Subcutaneous abdominal adipose tissue (tissue), 5 donors: ENCODE results near the gene CFAP99.

ENCODE experiments used
- H3K27ac ChIP-seq: one replicate; pipeline ENCODE4 v1.7.0; 2013; ENCODE audit warnings: low read depth, mild to moderate bottlenecking, inconsistent platforms, low read length, moderate library complexity
- H3K27me3 ChIP-seq, 5 donors: one replicate each; pipeline ENCODE4 v1.7.0; 2013; ENCODE audit warnings: low read length in 5 of 5, inconsistent platforms in 1 of 5; ENCODE audit not compliant: control insufficient read depth in 5 of 5, insufficient read depth in 4 of 5
- H3K36me3 ChIP-seq, 5 donors: one replicate each; pipeline ENCODE4 v1.7.0; 2013; ENCODE audit warnings: low read length in 5 of 5; ENCODE audit not compliant: control insufficient read depth in 5 of 5, insufficient read depth in 5 of 5
- H3K4me1 ChIP-seq, 5 donors: one replicate each; pipeline ENCODE4 v1.7.0; 2013; ENCODE audit warnings: low read length in 5 of 5, mild to moderate bottlenecking in 3 of 5, moderate library complexity in 1 of 5; ENCODE audit not compliant: control insufficient read depth in 5 of 5, insufficient read depth in 5 of 5
- H3K4me3 ChIP-seq, 5 donors: one replicate each; pipeline ENCODE4 v1.7.0; 2013; ENCODE audit warnings: low read length in 5 of 5, low read depth in 1 of 5
- H3K9ac ChIP-seq, 5 donors: one replicate each; pipeline ENCODE4 v1.7.0; 2013; ENCODE audit warnings: low read length in 5 of 5, mild to moderate bottlenecking in 4 of 5, moderate library complexity in 3 of 5
- H3K9me3 ChIP-seq, 5 donors: one replicate each; pipeline ENCODE4 v1.7.0; 2013; ENCODE audit warnings: low read length in 5 of 5; ENCODE audit not compliant: control insufficient read depth in 5 of 5
- donor health status: healthy.
- donor health status: healthy.
- donor health status: healthy.
- donor health status: healthy.
- donor health status: healthy.

Gene CFAP99

DNA sequence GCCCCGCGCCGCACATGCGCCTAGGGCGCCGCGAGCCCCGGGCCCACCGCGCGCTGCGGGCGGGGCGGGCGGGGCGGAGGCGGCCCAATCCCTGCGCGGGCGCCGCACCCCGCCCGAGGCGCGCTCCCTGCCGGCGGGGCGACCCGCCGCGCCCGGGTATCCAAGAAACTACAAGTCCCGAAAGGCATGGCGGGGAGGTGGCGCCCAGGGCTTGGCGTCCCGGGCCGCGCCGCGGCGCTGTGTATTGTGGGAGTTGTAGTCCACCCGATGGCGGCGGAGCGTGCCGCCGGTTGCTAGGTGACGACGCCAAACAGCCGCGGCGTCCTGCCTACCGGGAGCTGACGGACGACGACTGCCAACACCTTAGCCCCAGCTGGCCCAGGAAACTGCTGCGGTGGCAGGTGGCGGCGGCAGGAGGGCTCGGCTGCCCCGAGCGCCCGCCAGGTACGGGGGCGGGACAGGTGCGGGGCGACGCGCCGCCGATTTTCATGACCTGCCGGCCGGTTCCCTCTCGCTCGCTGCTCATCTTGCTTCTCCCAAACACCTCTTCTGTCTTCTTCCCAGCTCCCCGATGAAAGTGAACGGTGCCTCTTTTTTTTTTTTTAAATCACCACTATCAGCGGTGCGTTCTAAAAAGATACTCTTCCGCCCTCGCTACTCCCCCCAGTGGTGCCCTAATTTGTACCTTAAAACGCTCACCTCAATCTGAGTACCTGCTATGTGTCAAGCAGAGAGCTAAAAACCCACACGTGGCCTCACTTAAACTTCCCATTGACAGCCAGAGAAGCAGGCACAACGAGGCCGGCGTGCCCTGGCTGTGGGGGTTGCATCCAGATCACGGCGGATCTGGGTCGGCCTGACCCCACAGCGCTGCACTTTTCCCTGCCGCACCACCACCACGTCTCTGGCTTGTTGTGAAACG, at the start of gene CFAP99:
Gene CFAP99, plus strand, starts transcription at position 306 of the 922 bp plus-strand sequence.
- H3K27me3 ChIP-seq: peaks cover 7 to 31% (median 11%) of the 10 kb centered on the region in 5 donors
- H3K9ac ChIP-seq: peak within 1 kb of the TSS in 4 of 5 donors; percentile 21 to 64 (median 64)
- H3K9me3 ChIP-seq: no peaks in the 10 kb centered on the region
- H3K4me1 ChIP-seq: peaks cover 6 to 35% (median 32%) of the 10 kb centered on the region in 5 donors
- no peaks in the 10 kb centered on the region for H3K36me3 ChIP-seq
- no peak within 1 kb of the TSS for H3K27ac ChIP-seq
- H3K4me3 ChIP-seq: peak within 1 kb of the TSS; percentile 48 to 78 (median 69)

DNA sequence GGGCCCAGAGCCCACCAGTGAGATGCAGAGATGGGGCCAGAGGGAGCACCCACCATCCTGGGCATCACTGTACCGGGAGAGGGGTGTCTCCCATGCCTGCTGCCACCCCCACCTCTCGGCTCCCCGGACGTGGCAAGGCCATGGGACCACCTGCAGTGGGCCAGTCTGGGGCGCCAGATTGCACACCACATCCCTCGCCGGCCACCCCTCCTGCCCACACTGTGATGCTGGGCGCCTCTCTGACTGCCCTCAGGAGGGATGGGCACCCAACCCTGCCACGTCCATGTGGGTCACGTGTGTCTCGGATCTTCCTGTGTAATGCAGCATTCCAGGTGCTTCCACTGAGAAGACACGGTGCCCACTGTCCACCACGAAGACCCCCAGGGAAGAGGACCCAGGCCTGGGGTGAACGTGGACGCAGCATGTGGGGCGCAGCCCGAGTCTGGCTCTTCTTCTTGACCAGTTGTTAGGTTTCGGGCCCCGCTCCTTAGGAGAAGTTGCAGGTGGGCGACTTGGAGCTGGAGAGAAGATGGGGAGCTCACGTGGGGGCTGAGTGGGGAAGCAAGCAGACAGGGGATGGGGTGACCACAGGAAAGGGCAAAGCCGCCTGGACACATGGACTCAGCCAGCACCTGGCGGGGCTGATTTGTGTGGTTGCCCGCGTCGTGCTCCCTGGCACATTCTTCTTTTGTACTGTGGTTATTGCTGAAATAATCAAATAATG, 48.0 kb upstream of the CFAP99 start:
- no peaks in the 10 kb centered on the region for H3K27me3 ChIP-seq
- peaks cover 0 to 12% (median 8%) of the 10 kb centered on the region in 5 donors for H3K9me3 ChIP-seq
- no peak overlapping the region for H3K27ac ChIP-seq
- H3K4me3 ChIP-seq: no peak overlapping the region
- H3K36me3 ChIP-seq: no peaks in the 10 kb centered on the region
- H3K4me1 ChIP-seq: no peaks in the 10 kb centered on the region
- H3K9ac ChIP-seq: no peak overlapping the region

GRCh38 chr4:2371765-2372487, 46.8 kb upstream of the CFAP99 start:
- peaks cover 0 to 12% (median 8%) of the 10 kb centered on the region in 5 donors for H3K9me3 ChIP-seq
- H3K27ac ChIP-seq: no peak overlapping the region
- no peak overlapping the region for H3K4me3 ChIP-seq
- no peaks in the 10 kb centered on the region for H3K27me3 ChIP-seq
- no peaks in the 10 kb centered on the region for H3K4me1 ChIP-seq
- no peak overlapping the region for H3K9ac ChIP-seq
- no peaks in the 10 kb centered on the region for H3K36me3 ChIP-seq

DNA sequence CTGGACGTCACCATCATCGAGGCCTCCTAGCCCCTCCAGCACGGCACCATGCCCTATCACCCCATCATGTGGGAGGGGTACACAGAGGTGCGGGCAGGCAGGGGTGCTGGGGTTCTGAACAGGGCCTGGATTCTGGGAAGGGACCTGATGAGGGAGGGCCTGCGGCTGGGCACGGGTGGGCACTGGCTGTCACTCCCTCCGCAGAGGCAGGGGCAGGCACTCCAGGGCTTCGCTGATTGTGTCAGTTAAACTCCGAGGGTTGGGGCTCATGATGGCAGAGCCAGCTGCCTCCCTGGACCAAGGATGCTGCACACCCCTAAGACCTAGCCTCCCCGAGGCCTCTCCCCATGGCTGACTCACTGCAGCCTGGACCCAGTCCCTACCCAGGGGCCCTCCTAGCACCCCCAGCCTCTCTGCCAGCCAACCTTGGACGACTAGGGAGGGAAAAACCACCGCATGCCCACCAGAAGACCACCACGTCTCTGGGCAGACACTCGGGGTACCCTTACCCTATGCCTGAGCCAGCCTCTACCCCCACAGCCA, 46.2 kb upstream of the CFAP99 start:
- no peak overlapping the region for H3K4me3 ChIP-seq
- H3K4me1 ChIP-seq: no peaks in the 10 kb centered on the region
- H3K9ac ChIP-seq: no peak overlapping the region
- no peaks in the 10 kb centered on the region for H3K36me3 ChIP-seq
- H3K27me3 ChIP-seq: no peaks in the 10 kb centered on the region
- peaks cover 0 to 12% (median 8%) of the 10 kb centered on the region in 5 donors for H3K9me3 ChIP-seq
- no peak overlapping the region for H3K27ac ChIP-seq

DNA sequence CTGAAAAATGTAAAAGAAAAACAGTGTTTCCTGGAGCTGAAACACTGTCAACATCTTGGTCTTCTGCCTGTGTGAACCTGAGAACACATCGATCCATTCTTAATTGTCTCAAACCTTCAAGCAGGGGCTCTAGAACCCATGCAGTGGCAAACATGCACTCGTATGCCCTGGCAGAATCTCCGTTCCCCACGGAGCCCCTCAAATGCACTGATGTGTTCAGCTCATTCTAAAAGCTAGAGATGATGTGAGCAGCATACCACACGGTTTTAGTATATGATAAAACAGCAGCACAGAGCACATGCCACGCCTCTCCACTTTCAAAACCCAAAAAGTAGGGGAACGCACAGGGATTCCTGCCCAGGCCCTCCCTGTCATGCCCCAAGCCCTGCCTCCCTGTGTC, 45.2 kb upstream of the CFAP99 start:
- Histone ChIP-seq H3K27ac (no peak overlapping the region), H3K9ac (no peak overlapping the region), H3K36me3 (no peaks in the 10 kb centered on the region), H3K4me1 (no peaks in the 10 kb centered on the region), H3K27me3 (no peaks in the 10 kb centered on the region), H3K9me3 (peaks cover 0 to 9% (median 6%) of the 10 kb centered on the region in 5 donors), H3K4me3 (no peak overlapping the region)

GRCh38 chr4:2375427-2375826, 43.3 kb upstream of the CFAP99 start:
- Histone ChIP-seq H3K36me3 (no peaks in the 10 kb centered on the region), H3K27ac (no peak overlapping the region), H3K9ac (no peak overlapping the region), H3K27me3 (no peaks in the 10 kb centered on the region), H3K4me3 (no peak overlapping the region), H3K9me3 (no peaks in the 10 kb centered on the region), H3K4me1 (no peaks in the 10 kb centered on the region)

DNA sequence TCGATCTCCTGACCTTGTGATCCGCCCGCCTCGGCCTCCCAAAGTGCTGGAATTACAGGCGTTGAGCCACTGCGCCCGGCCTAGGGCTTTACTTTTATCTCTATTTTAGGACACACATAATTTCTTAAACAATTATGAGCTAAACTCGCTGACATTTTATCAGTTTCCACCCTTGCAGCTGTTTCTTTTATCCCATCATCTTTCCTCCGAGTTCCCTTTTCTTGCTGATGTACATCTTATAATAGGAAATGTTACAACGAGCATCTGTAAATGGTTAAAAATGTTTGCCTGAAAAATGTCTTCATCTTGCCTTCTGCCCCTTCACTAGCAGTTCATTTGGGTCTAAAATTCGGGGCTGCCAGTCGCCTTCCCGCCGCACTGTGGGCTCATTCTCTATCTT, 41.5 kb upstream of the CFAP99 start:
- Histone ChIP-seq H3K27me3 (no peaks in the 10 kb centered on the region), H3K27ac (no peak overlapping the region), H3K36me3 (no peaks in the 10 kb centered on the region), H3K9ac (no peak overlapping the region), H3K9me3 (no peaks in the 10 kb centered on the region), H3K4me3 (no peak overlapping the region), H3K4me1 (no peaks in the 10 kb centered on the region)

DNA sequence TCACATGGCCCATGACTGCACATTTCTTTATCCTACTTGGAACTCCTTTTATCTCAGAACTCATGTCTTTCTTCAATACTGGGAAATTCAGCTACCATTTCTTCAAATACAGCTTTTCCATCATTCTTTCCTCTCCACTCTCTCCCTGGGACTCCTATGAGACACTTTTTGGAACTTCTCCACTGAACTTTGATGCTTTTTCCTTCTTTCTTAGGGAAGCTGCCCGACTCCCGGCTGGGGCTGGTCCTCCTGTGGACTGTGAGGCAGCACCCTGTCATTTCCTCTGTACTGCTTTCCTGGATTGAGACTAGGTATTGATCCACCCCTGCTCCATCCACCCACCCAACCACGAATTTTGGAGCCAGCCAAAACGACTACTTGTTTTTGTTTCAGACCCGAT, 40.4 kb upstream of the CFAP99 start:
- Histone ChIP-seq H3K4me1 (no peaks in the 10 kb centered on the region), H3K9ac (no peak overlapping the region), H3K36me3 (no peaks in the 10 kb centered on the region), H3K27me3 (no peaks in the 10 kb centered on the region), H3K4me3 (no peak overlapping the region), H3K27ac (no peak overlapping the region), H3K9me3 (no peaks in the 10 kb centered on the region)

DNA sequence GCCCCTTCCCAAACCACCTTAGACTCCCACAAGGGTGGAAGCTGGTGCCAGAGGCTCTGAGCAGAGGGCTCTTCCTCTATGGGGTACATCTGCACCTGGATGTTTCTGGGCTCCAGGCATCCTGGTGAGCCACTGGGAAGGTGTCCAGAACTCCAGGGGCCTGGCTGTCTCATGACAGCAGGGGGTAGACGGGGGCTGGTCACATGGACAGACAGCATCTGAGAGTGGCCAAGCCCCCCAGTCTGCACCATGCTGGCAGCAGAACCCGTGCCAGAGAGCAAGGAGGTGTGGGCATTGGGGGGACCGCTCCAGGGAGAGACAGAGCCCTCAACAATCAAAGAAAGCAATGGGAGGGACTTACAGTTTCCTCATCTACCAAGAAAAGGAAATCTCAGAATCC, 39.9 kb upstream of the CFAP99 start:
- Histone ChIP-seq H3K4me1 (no peaks in the 10 kb centered on the region), H3K36me3 (no peaks in the 10 kb centered on the region), H3K9me3 (no peaks in the 10 kb centered on the region), H3K27me3 (no peaks in the 10 kb centered on the region), H3K27ac (no peak overlapping the region), H3K4me3 (no peak overlapping the region), H3K9ac (no peak overlapping the region)
